GM12878 (cell line): Measurements from ENCODE around the gene AEBP1. TPM values are rescaled to one million over a fixed set of nuclear protein-coding genes. Genes with fewer than 3 reads are reported as not detected.

Source experiments
- ATAC-seq: fragments of 200-7000 bp; cut with Tn5 transposase; 3 replicates; pipeline ENCODE4 v1.9.1; 2020; ENCODE audit warnings: mild to moderate bottlenecking, moderate library complexity
- BruUV-seq: library from RNA; stranded (reverse); fragments of 400-500 nt; replicated peaks from 2 replicates; lab custom pipeline; 2021; lab: Mats Ljungman, UMichigan
- CTCF ChIA-PET: fragments of 300-600 bp; sonication (Branson Sonifier 250); formaldehyde crosslinking; extraction: SDS; loops from one replicate; lab custom pipeline; 2021; ENCODE audit warnings: inconsistent platforms; lab: Yijun Ruan, JAX
- POLR2A ChIA-PET: fragments of 350-600 bp; formaldehyde crosslinking; extraction: SDS; loops from one replicate; lab custom pipeline; 2021; ENCODE audit warnings: inconsistent platforms; lab: Charles Lee
- RAD21 ChIA-PET: fragments of 300-600 bp; sonication (Branson Sonifier 250); formaldehyde crosslinking; loops from one replicate; lab custom pipeline; 2023; ENCODE audit warnings: antibody characterized with exemption; ENCODE audit not compliant: unreplicated experiment; lab: Charles Lee
- SMC1A ChIA-PET: fragments of 300-600 bp; sonication (Branson Sonifier 250); formaldehyde crosslinking; loops from one replicate; lab custom pipeline; 2023; ENCODE audit not compliant: unreplicated experiment, uncharacterized antibody; lab: Charles Lee
- DNase-seq: peaks from one replicate; pipeline ENCODE4 v3.0.0-alpha.2; 2011; ENCODE audit warnings: low read depth, low spot score
- FAIRE-seq: peaks from 3 replicates; lab custom pipeline; 2011; peaks lifted over from hg19 to GRCh38; lab: Jason Lieb, UNC
- H2AFZ ChIP-seq: 2 replicates; pipeline ENCODE4 v1.6.0; 2011; ENCODE audit warnings: low read depth, low read length, control low read depth; ENCODE audit not compliant: control insufficient read depth
- H3K27ac ChIP-seq: 2 replicates; pipeline ENCODE4 v1.5.1; 2011; ENCODE audit warnings: control low read depth; ENCODE audit not compliant: control insufficient read depth, insufficient read depth
- H3K27me3 ChIP-seq, 2 experiments: replicated peaks in 1 of 2; 2 replicates each; pipeline versions ENCODE4 v1.6.0 to v1.6.1; 2011; ENCODE audit warnings: low read length in 1 of 2; ENCODE audit not compliant: control insufficient read depth in 2 of 2, insufficient read depth in 2 of 2
- H3K36me3 ChIP-seq, 2 experiments: 2 replicates each; pipeline ENCODE4 v1.5.1; 2011; ENCODE audit warnings: low read length in 1 of 2; ENCODE audit not compliant: control insufficient read depth in 2 of 2, insufficient read depth in 2 of 2
- H3K4me1 ChIP-seq: 2 replicates; pipeline ENCODE4 v1.6.1; 2011; ENCODE audit warnings: mild to moderate bottlenecking, low read length, moderate library complexity, mixed read lengths; ENCODE audit not compliant: control insufficient read depth, insufficient read depth
- H3K4me2 ChIP-seq: 2 replicates; pipeline ENCODE4 v1.6.0; 2011; ENCODE audit warnings: control low read depth; ENCODE audit not compliant: control insufficient read depth, insufficient read depth
- H3K4me3 ChIP-seq: fragments of 200-600 bp; sonication (generic); 2 replicates; pipeline ENCODE4 v1.5.1; 2016
- H3K79me2 ChIP-seq: 2 replicates; pipeline ENCODE4 v1.6.0; 2011; ENCODE audit warnings: low read length; ENCODE audit not compliant: control insufficient read depth, insufficient read depth
- H3K9ac ChIP-seq: 2 replicates; pipeline ENCODE4 v1.8.0; 2011; ENCODE audit warnings: low read length, control low read depth, mixed read lengths; ENCODE audit not compliant: control insufficient read depth, insufficient read depth
- H3K9me3 ChIP-seq: replicated peaks from 3 replicates; pipeline ENCODE4 v1.5.1; 2011; ENCODE audit warnings: mild to moderate bottlenecking, low read length; ENCODE audit not compliant: control insufficient read depth, insufficient read depth
- H4K20me1 ChIP-seq: 2 replicates; pipeline ENCODE4 v1.6.0; 2011; ENCODE audit not compliant: control insufficient read depth, insufficient read depth
- EZH2 ChIP-seq: IDR thresholded peaks from 2 replicates; pipeline ENCODE4 v1.6.1; 2012; ENCODE audit warnings: low read depth, mild to moderate bottlenecking, control low read depth, inconsistent platforms, low read length, borderline replicate concordance; ENCODE audit not compliant: control insufficient read depth
- NFYA ChIP-seq: IDR thresholded peaks from 2 replicates; pipeline ENCODE4 v1.6.1; 2011; ENCODE audit warnings: low read depth, mild to moderate bottlenecking, low read length, improper control_type of control experiment, borderline replicate concordance
- POLR2A ChIP-seq: IDR thresholded peaks from 2 replicates; pipeline ENCODE4 v1.6.1; 2011; ENCODE audit warnings: low read depth, mild to moderate bottlenecking, low read length
- ZNF592 ChIP-seq: fragments of 450-650 bp; IDR thresholded peaks from 2 replicates; pipeline ENCODE4 v1.6.1; 2017; ENCODE audit warnings: mild to moderate bottlenecking, moderate library complexity
- WGBS: methylation state at CpG from one replicate; pipeline ENCODE4 v1.1.6; 2016; ENCODE audit warnings: low lambda C conversion rate; ENCODE audit not compliant: insufficient replicate concordance, insufficient coverage; ENCODE audit errors: missing lambda C conversion rate; 5-methylcytosine and 5-hydroxymethylcytosine counted together
- in situ Hi-C: fragments of 300-500 bp; cut with MboI; formaldehyde crosslinking; loops from 9 replicates; pipeline ENCODE4 v1.14.3; 2018; ENCODE audit warnings: mixed read lengths
- intact Hi-C: fragments of 100-400 bp; cut with micrococcal nuclease; formaldehyde crosslinking; loops from one replicate; pipeline ENCODE4 v1.14.2; 2022; ENCODE audit not compliant: unreplicated experiment
- polyA plus RNA-seq, 11 experiments: library from polyadenylated mRNA; depleted of rRNA in 4 of 11; unstranded in 6 of 11; stranded (reverse) in 5 of 11; fragments of >200 nt; fragmentation: Nextera tagmentation in 4 of 11; fragmentation: Illumina TruSeq in 1 of 11; extraction: Ambion mirVana in 4 of 11; extraction: Trizol in 1 of 11; gene quantifications; 1 replicate in 1 of 11; 2 replicates in 10 of 11; pipeline versions ENCODE4 v1.2.1 to v1.2.3, GENCODE V29; 2011 to 2016; ENCODE audit warnings: inconsistent platforms in 2 of 11, missing spikeins in 2 of 11, low read depth in 1 of 11
- total RNA-seq, 4 experiments: library from RNA; depleted of rRNA in 3 of 4; stranded (reverse); fragments of >200 nt in 3 of 4; fragmentation: Illumina TruSeq in 1 of 4; extraction: Trizol in 1 of 4; gene quantifications; 2 replicates each; pipeline versions ENCODE4 v1.2.1 to v1.2.3, GENCODE V29; 2013 to 2021

AEBP1 gene
- total and polyA plus RNA-seq, 10 of the 15 experiments (the other 5 are each of a cell fraction or from before 2014, with no cell fraction given) = 0.06 to 0.23 (median 0.11) TPM; not detected in 5

GRCh38 chr7:44116789-44117666 is 12.9 kb downstream of the AEBP1 start:
- no peak for DNase-seq
- H3K9ac ChIP-seq = no peak overlapping the region
- in situ Hi-C loops (no loop called here), intact Hi-C loops (no loop called here)
- no peaks in the 10 kb centered on the region for H3K27me3 ChIP-seq
- RAD21 ChIA-PET = no interaction called here
- H3K79me2 ChIP-seq = peaks cover 4% of the 10 kb centered on the region
- H3K9me3 ChIP-seq = no peaks in the 10 kb centered on the region
- H2AFZ ChIP-seq = no peak overlapping the region
- H3K4me1 ChIP-seq = no peaks in the 10 kb centered on the region
- CTCF ChIA-PET = interaction anchor here (0.6 kb wide), 1 partner anchor 46 kb away, joined by 3 read pairs; no protein-coding TSS in a partner anchor
- ATAC-seq = no peak
- no peak for FAIRE-seq
- peaks cover 8 to 12% of the 10 kb centered on the region in 2 experiments; a peak in 3 of 4 replicates for H3K36me3 ChIP-seq
- H3K27ac ChIP-seq = no peak overlapping the region
- 86% methylated on average over 25 of the region's 25 CpGs for WGBS
- no peak for TF ChIP-seq ZNF592
- no peak for TF ChIP-seq NFYA
- no peak for TF ChIP-seq EZH2
- 0 out of 2 replicates have a peak, but pooled peaks have one; percentile 23 for TF ChIP-seq POLR2A
- no peak overlapping the region for H3K4me2 ChIP-seq
- SMC1A ChIA-PET = no interaction called here
- POLR2A ChIA-PET = no interaction called here
- no TSS peak for BruUV-seq
- H4K20me1 ChIP-seq = no peaks in the 10 kb centered on the region
- H3K4me3 ChIP-seq = no peak overlapping the region
